GM12878 (cell line): Measurements from ENCODE around the gene LIN37.

Source experiments
- BCL3 ChIP-seq: IDR thresholded peaks from 2 replicates; pipeline ENCODE4 v1.6.1; 2011; ENCODE audit warnings: borderline replicate concordance, low read depth, mild to moderate bottlenecking, moderate library complexity, low read length; ENCODE audit not compliant: insufficient read depth, poor library complexity, severe bottlenecking
- CHD2 ChIP-seq: IDR thresholded peaks from 2 replicates; pipeline ENCODE4 v1.6.1; 2011; ENCODE audit warnings: low read depth, low read length, improper control_type of control experiment, borderline replicate concordance
- EZH2 ChIP-seq: IDR thresholded peaks from 2 replicates; pipeline ENCODE4 v1.6.1; 2012; ENCODE audit warnings: low read depth, mild to moderate bottlenecking, control low read depth, inconsistent platforms, low read length, borderline replicate concordance; ENCODE audit not compliant: control insufficient read depth
- FOS ChIP-seq: IDR thresholded peaks from 3 replicates; pipeline ENCODE4 v1.6.1; 2011; ENCODE audit warnings: borderline replicate concordance; ENCODE audit not compliant: insufficient read length; ENCODE audit errors: extremely low read depth
- JUNB ChIP-seq: IDR thresholded peaks from 2 replicates; pipeline ENCODE4 v1.6.1; 2016; ENCODE audit warnings: antibody characterized with exemption, mild to moderate bottlenecking
- NFYB ChIP-seq: IDR thresholded peaks from 2 replicates; pipeline ENCODE4 v1.6.1; 2011; ENCODE audit warnings: low read depth, mild to moderate bottlenecking, low read length, improper control_type of control experiment, moderate library complexity; ENCODE audit not compliant: insufficient read depth
- POLR2AphosphoS2 ChIP-seq: IDR thresholded peaks from 2 replicates; pipeline ENCODE4 v1.6.1; 2011; ENCODE audit warnings: low read depth, mild to moderate bottlenecking, low read length, improper control_type of control experiment, moderate library complexity
- TAF1 ChIP-seq: IDR thresholded peaks from 2 replicates; pipeline ENCODE4 v1.6.1; 2011; ENCODE audit warnings: mild to moderate bottlenecking, low read depth, low read length, borderline replicate concordance
- YY1 ChIP-seq: IDR thresholded peaks from 2 replicates; pipeline ENCODE4 v1.6.1; 2011; ENCODE audit warnings: low read depth, mild to moderate bottlenecking, low read length
- ZNF274 ChIP-seq: IDR thresholded peaks from one replicate; pipeline ENCODE4 v1.8.0; 2011; ENCODE audit not compliant: insufficient read length, insufficient read depth
- TF ChIP-seq, protein P1 (sequence below), 3 experiments: IDR thresholded peaks in 2 of 3; conservative IDR thresholded peaks in 1 of 3; 2 replicates each; pipeline ENCODE4 v1.5.1; 2011; ENCODE audit warnings: low read depth in 3 of 3, low read length in 3 of 3, mild to moderate bottlenecking in 3 of 3, control low read depth in 2 of 3, moderate library complexity in 2 of 3, inconsistent platforms in 1 of 3, mixed read lengths in 1 of 3; ENCODE audit not compliant: control insufficient read depth in 2 of 3, insufficient read depth in 1 of 3; ENCODE audit errors: extremely low read depth in 1 of 3

DNA sequence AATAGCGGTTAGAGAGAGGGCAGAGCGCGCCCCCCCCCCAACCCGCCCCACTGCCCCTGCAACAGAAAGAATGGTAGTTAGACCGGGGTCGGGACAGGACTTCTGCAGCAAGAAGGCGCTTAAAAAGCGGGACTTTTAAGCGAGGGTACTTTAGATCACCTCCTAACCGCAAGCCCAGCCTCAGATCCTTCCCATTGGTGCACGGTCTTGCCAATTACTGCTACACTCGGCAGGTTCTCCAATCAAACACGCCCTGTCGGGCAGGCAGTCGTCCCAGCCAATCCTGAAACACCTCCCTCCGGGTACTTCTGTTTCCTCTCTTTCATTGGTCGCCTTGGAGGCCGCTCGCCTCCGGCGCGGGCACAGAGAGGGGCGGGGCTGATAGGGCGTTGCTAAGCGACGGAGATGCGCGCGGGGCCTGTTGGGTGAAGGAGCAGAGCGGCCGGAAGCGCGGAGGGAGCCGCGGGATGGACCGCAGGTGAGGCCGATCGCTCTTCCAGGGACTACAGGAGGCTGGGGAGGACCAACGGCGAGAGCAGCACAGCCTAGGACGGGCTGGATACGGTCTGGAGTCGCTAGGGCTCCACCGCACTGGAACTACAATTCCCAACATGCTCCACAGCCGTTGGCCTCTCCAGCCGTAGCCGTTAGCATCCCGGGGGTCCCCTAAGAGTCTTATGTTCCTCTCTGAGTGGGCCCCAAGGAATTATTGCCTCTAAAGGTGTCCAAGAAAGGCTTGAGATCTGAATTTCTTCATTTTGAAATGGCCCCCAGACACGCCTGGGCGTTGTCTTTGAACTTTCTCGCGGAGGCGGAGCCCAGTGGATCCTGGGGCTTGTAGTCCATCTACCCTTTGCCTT, 9.6 kb downstream of the LIN37 start, which contains the start of gene PROSER3:
- TF ChIP-seq, protein P1, sequence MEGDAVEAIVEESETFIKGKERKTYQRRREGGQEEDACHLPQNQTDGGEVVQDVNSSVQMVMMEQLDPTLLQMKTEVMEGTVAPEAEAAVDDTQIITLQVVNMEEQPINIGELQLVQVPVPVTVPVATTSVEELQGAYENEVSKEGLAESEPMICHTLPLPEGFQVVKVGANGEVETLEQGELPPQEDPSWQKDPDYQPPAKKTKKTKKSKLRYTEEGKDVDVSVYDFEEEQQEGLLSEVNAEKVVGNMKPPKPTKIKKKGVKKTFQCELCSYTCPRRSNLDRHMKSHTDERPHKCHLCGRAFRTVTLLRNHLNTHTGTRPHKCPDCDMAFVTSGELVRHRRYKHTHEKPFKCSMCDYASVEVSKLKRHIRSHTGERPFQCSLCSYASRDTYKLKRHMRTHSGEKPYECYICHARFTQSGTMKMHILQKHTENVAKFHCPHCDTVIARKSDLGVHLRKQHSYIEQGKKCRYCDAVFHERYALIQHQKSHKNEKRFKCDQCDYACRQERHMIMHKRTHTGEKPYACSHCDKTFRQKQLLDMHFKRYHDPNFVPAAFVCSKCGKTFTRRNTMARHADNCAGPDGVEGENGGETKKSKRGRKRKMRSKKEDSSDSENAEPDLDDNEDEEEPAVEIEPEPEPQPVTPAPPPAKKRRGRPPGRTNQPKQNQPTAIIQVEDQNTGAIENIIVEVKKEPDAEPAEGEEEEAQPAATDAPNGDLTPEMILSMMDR (IDR thresholded peaks at IDR 0.05 in 2 of 3, conservative IDR thresholded peaks at IDR 0.05 in 1 of 3; ENCODE audit: control insufficient read depth in 2 of 3, extremely low read depth in 1 of 3, insufficient read depth in 1 of 3, low read depth in 3 of 3, low read length in 3 of 3): no peak
- TF ChIP-seq ZNF274: no peak
- TF ChIP-seq FOS: peak; percentile 99
- TF ChIP-seq BCL3: no peak
- TF ChIP-seq TAF1: peak; percentile 36; the same call in 1 of the 2 replicates
- TF ChIP-seq EZH2: no peak
- TF ChIP-seq YY1: peak; percentile 93
- TF ChIP-seq NFYB: peak; percentile 99
- TF ChIP-seq CHD2: peak; percentile 98
- peak; percentile 56; the same call in 1 of the 2 replicates for TF ChIP-seq POLR2AphosphoS2
- no peak for TF ChIP-seq JUNB
